K562 (cell line): ENCODE results near the gene BST1. TPM values are rescaled to one million over a fixed set of nuclear protein-coding genes. Genes with fewer than 3 reads are reported as not detected.

ENCODE experiments used
- HMG20B ChIP-seq: fragments of 250-450 bp; sonication (Bioruptor Pico); IDR thresholded peaks from 2 replicates; pipeline ENCODE4 v1.5.0; 2021; ENCODE audit warnings: mild to moderate bottlenecking
- MEF2A ChIP-seq: IDR thresholded peaks from 2 replicates; pipeline ENCODE4 v1.6.1; 2011; ENCODE audit warnings: low read depth, mild to moderate bottlenecking, low read length, moderate library complexity; ENCODE audit not compliant: control insufficient read depth
- POU5F1 ChIP-seq: fragments of 150-350 bp; IDR thresholded peaks from 2 replicates; pipeline ENCODE4 v1.6.1; 2014; ENCODE audit warnings: borderline replicate concordance, low read length, low read depth, mild to moderate bottlenecking; ENCODE audit not compliant: partially characterized antibody
- SMAD4 ChIP-seq: fragments of 250-450 bp; sonication (Bioruptor Pico); conservative IDR thresholded peaks from 2 replicates; pipeline ENCODE4 v1.8.0; 2021; ENCODE audit warnings: inconsistent platforms, mild to moderate bottlenecking, moderate library complexity
- SRSF3 ChIP-seq: fragments of 200-400 bp; formaldehyde crosslinking; IDR thresholded peaks from 2 replicates; pipeline ENCODE4 v1.6.1; 2016; ENCODE audit warnings: mild to moderate bottlenecking, low read length, moderate library complexity; ENCODE audit not compliant: insufficient read depth
- STAT5B ChIP-seq: fragments of 250-450 bp; sonication (Bioruptor Pico); IDR thresholded peaks from 2 replicates; pipeline ENCODE4 v1.8.0; 2021; ENCODE audit warnings: mild to moderate bottlenecking, inconsistent platforms
- TCFL5 ChIP-seq: fragments of 250-450 bp; sonication (Bioruptor Pico); conservative IDR thresholded peaks from 2 replicates; pipeline ENCODE4 v1.6.1; 2021; ENCODE audit warnings: mild to moderate bottlenecking, moderate library complexity, matching md5 sums
- TFAM ChIP-seq: fragments of 250-450 bp; sonication (Bioruptor Pico); conservative IDR thresholded peaks from 2 replicates; pipeline ENCODE4 v1.5.0; 2021; ENCODE audit warnings: mild to moderate bottlenecking, moderate library complexity
- ZSCAN32 ChIP-seq: fragments of 450-650 bp; formaldehyde crosslinking; IDR thresholded peaks from 2 replicates; pipeline ENCODE4 v1.4.0; 2020; ENCODE audit warnings: mild to moderate bottlenecking, moderate library complexity
- polyA plus RNA-seq, 8 experiments: library from polyadenylated mRNA; depleted of rRNA in 4 of 8; stranded (reverse) in 5 of 8; unstranded in 3 of 8; fragments of >200 nt; fragmentation: Nextera tagmentation in 2 of 8; fragmentation: Illumina TruSeq in 1 of 8; extraction: Ambion mirVana in 2 of 8; extraction: Trizol in 1 of 8; gene quantifications; 2 replicates each; pipeline versions ENCODE4 v1.2.1 to v1.2.3, GENCODE V29; 2011 to 2014; ENCODE audit warnings: inconsistent platforms in 1 of 8, missing spikeins in 1 of 8
- total RNA-seq, 7 experiments: library from RNA; depleted of rRNA in 6 of 7; stranded (reverse); fragments of >200 nt in 6 of 7; fragmentation: Illumina TruSeq in 2 of 7; extraction: Trizol in 2 of 7; gene quantifications; 2 replicates each; pipeline versions ENCODE4 v1.2.1 to v1.2.3, GENCODE V29; 2011 to 2021; ENCODE audit warnings: low replicate concordance in 1 of 7
- TF ChIP-seq, protein P1 (sequence below): fragments of 450-650 bp; IDR thresholded peaks from 2 replicates; pipeline ENCODE4 v1.6.1; 2017; ENCODE audit warnings: antibody characterized with exemption, mild to moderate bottlenecking

BST1 gene
- total and polyA plus RNA-seq, 9 of the 15 experiments (the other 6 are each of a cell fraction or from before 2014, with no cell fraction given): 0.04 to 0.38 (median 0.07) TPM; not detected in 6

DNA sequence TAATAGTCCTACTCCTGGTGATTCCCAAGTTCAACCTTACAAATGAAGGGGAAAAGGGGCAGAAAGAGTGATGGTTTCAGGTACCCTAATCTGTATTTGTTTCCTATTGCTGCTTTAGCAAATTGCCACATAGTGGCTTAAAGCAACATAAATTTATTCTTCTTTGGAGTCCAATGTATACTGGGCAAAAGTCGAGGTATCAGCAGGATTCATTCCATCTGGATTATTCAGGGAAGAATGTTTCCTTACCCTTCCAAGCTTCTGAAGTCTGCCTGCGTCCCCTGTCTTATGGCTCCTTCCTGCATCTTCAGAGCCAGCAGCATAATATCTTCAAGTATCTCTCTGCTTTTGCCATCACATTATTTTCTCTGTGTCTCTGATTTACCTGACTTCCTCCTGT, 10.3 kb upstream of the BST1 start (continued):
- TF ChIP-seq, protein P1, sequence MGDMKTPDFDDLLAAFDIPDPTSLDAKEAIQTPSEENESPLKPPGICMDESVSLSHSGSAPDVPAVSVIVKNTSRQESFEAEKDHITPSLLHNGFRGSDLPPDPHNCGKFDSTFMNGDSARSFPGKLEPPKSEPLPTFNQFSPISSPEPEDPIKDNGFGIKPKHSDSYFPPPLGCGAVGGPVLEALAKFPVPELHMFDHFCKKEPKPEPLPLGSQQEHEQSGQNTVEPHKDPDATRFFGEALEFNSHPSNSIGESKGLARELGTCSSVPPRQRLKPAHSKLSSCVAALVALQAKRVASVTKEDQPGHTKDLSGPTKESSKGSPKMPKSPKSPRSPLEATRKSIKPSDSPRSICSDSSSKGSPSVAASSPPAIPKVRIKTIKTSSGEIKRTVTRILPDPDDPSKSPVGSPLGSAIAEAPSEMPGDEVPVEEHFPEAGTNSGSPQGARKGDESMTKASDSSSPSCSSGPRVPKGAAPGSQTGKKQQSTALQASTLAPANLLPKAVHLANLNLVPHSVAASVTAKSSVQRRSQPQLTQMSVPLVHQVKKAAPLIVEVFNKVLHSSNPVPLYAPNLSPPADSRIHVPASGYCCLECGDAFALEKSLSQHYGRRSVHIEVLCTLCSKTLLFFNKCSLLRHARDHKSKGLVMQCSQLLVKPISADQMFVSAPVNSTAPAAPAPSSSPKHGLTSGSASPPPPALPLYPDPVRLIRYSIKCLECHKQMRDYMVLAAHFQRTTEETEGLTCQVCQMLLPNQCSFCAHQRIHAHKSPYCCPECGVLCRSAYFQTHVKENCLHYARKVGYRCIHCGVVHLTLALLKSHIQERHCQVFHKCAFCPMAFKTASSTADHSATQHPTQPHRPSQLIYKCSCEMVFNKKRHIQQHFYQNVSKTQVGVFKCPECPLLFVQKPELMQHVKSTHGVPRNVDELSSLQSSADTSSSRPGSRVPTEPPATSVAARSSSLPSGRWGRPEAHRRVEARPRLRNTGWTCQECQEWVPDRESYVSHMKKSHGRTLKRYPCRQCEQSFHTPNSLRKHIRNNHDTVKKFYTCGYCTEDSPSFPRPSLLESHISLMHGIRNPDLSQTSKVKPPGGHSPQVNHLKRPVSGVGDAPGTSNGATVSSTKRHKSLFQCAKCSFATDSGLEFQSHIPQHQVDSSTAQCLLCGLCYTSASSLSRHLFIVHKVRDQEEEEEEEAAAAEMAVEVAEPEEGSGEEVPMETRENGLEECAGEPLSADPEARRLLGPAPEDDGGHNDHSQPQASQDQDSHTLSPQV: no peak
- no peak for TF ChIP-seq SMAD4 (CRISPR knock-in tag)
- no peak for TF ChIP-seq HMG20B
- TF ChIP-seq POU5F1: no peak
- no peak for TF ChIP-seq SRSF3
- TF ChIP-seq STAT5B: no peak
- TF ChIP-seq TFAM (CRISPR knock-in tag): no peak
- no peak for TF ChIP-seq ZSCAN32 (CRISPR knock-in tag)
- TF ChIP-seq TCFL5 (CRISPR knock-in tag): no peak
- TF ChIP-seq MEF2A: no peak
